Panc1 (cell line): ENCODE results near the gene CERT1. TPM values are rescaled to one million over a fixed set of nuclear protein-coding genes. Genes with fewer than 3 reads are reported as not detected.

Source experiments
- ATAC-seq: fragments of 200-7000 bp; cut with Tn5 transposase; 2 replicates; pipeline ENCODE4 v1.9.1; 2020; ENCODE audit warnings: mild to moderate bottlenecking, moderate library complexity
- BruUV-seq: library from RNA; stranded (reverse); fragments of 400-500 nt; replicated peaks from 2 replicates; lab custom pipeline; 2021; lab: Mats Ljungman, UMichigan
- CTCF ChIA-PET: fragments of 300-600 bp; sonication (Branson Sonifier 250); formaldehyde crosslinking; loops from one replicate; lab custom pipeline; 2022; ENCODE audit warnings: antibody characterized with exemption; lab: Charles Lee
- POLR2A ChIA-PET: fragments of 300-600 bp; sonication (Branson Sonifier 250); formaldehyde crosslinking; loops from one replicate; lab custom pipeline; 2022; ENCODE audit warnings: antibody characterized with exemption; lab: Charles Lee
- DNase-seq: peaks from one replicate; pipeline ENCODE4 v3.0.0-alpha.2; 2010; ENCODE audit warnings: low read depth, low spot score
- H3K27ac ChIP-seq: 2 replicates; pipeline ENCODE4 v1.5.1; 2011; ENCODE audit warnings: mild to moderate bottlenecking, low read length, inconsistent platforms
- H3K27me3 ChIP-seq: fragments of 200-500 bp; sonication (Bioruptor generic); 2 replicates; pipeline ENCODE4 v1.6.0; 2014; ENCODE audit warnings: low read length, inconsistent platforms; ENCODE audit not compliant: control insufficient read depth, insufficient read depth
- H3K36me3 ChIP-seq: fragments of 200-500 bp; sonication (Bioruptor generic); 2 replicates; pipeline ENCODE4 v1.5.1; 2014; ENCODE audit warnings: inconsistent platforms, mild to moderate bottlenecking, low read length, moderate library complexity; ENCODE audit not compliant: control insufficient read depth, insufficient read depth
- H3K4me1 ChIP-seq: 2 replicates; pipeline ENCODE4 v1.5.1; 2011; ENCODE audit warnings: inconsistent platforms, mild to moderate bottlenecking, low read length, moderate library complexity; ENCODE audit not compliant: control insufficient read depth, insufficient read depth
- H3K4me3 ChIP-seq, 2 experiments: 2 replicates each; pipeline ENCODE4 v1.5.1; 2011 to 2012; ENCODE audit warnings: low read depth in 2 of 2, low read length in 2 of 2, mild to moderate bottlenecking in 2 of 2, inconsistent platforms in 1 of 2, moderate library complexity in 1 of 2
- H3K9me3 ChIP-seq: fragments of 200-500 bp; sonication (Bioruptor generic); 2 replicates; pipeline ENCODE4 v1.5.1; 2014; ENCODE audit warnings: low read depth, mild to moderate bottlenecking, inconsistent platforms, low read length, moderate library complexity; ENCODE audit not compliant: control insufficient read depth, insufficient read depth
- POLR2AphosphoS5 ChIP-seq: IDR thresholded peaks from 2 replicates; pipeline ENCODE4 v1.6.1; 2012; ENCODE audit warnings: mild to moderate bottlenecking, low read depth, low read length, moderate library complexity
- SIN3A ChIP-seq: IDR thresholded peaks from 2 replicates; pipeline ENCODE4 v1.6.1; 2012; ENCODE audit warnings: low read depth, mild to moderate bottlenecking, low read length, moderate library complexity, borderline replicate concordance; ENCODE audit not compliant: insufficient read depth
- TCF7L2 ChIP-seq: IDR thresholded peaks from 2 replicates; pipeline ENCODE4 v1.6.1; 2011; ENCODE audit warnings: mild to moderate bottlenecking, low read depth, low read length, inconsistent platforms
- in situ Hi-C: cut with HindIII; loops from 2 replicates; pipeline ENCODE4 v1.10.0; 2016; ENCODE audit warnings: low sequenced_read_pairs, low pct_unique_long_range_greater_than_20kb
- intact Hi-C: fragments of 100-400 bp; cut with micrococcal nuclease; formaldehyde crosslinking; loops from one replicate; pipeline ENCODE4 v1.10.0; 2022; ENCODE audit not compliant: unreplicated experiment
- total RNA-seq: library from RNA; stranded (reverse); gene quantifications from one replicate; pipeline ENCODE4 v1.2.1, GENCODE V29; 2021; ENCODE audit not compliant: unreplicated experiment
- TF ChIP-seq, protein P1 (sequence below): fragments of 450-650 bp; IDR thresholded peaks from 2 replicates; pipeline ENCODE4 v1.5.1; 2017; ENCODE audit warnings: mild to moderate bottlenecking
- TF ChIP-seq, protein P2 (sequence below), 2 experiments: IDR thresholded peaks; 2 replicates each; pipeline ENCODE4 v1.6.1; 2011 to 2012; ENCODE audit warnings: low read depth in 2 of 2, control low read depth in 1 of 2, low read length in 1 of 2, mild to moderate bottlenecking in 1 of 2, moderate library complexity in 1 of 2; ENCODE audit not compliant: insufficient read depth in 1 of 2

CERT1 gene
- total RNA-seq, 1 experiment from 2014 or later: 26.7 TPM

DNA sequence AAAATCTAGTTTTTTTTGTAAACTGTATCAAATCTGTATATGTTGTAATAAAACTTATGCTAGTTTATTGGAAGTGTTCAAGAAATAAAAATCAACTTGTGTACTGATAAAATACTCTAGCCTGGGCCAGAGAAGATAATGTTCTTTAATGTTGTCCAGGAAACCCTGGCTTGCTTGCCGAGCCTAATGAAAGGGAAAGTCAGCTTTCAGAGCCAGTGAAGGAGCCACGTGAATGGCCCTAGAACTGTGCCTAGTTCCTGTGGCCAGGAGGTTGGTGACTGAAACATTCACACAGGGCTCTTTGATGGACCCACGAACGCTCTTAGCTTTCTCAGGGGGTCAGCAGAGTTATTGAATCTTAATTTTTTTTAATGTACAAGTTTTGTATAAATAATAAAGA lies 150.1 kb downstream of the CERT1 start:
- no peaks in the 10 kb centered on the region for H3K9me3 ChIP-seq
- CTCF ChIA-PET: no interaction called here
- no peak for ATAC-seq
- no peaks in the 10 kb centered on the region for H3K4me1 ChIP-seq
- TF ChIP-seq, protein P1, sequence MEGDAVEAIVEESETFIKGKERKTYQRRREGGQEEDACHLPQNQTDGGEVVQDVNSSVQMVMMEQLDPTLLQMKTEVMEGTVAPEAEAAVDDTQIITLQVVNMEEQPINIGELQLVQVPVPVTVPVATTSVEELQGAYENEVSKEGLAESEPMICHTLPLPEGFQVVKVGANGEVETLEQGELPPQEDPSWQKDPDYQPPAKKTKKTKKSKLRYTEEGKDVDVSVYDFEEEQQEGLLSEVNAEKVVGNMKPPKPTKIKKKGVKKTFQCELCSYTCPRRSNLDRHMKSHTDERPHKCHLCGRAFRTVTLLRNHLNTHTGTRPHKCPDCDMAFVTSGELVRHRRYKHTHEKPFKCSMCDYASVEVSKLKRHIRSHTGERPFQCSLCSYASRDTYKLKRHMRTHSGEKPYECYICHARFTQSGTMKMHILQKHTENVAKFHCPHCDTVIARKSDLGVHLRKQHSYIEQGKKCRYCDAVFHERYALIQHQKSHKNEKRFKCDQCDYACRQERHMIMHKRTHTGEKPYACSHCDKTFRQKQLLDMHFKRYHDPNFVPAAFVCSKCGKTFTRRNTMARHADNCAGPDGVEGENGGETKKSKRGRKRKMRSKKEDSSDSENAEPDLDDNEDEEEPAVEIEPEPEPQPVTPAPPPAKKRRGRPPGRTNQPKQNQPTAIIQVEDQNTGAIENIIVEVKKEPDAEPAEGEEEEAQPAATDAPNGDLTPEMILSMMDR: no peak
- TF ChIP-seq POLR2AphosphoS5: no peak
- TF ChIP-seq TCF7L2: no peak
- TF ChIP-seq, protein P2, sequence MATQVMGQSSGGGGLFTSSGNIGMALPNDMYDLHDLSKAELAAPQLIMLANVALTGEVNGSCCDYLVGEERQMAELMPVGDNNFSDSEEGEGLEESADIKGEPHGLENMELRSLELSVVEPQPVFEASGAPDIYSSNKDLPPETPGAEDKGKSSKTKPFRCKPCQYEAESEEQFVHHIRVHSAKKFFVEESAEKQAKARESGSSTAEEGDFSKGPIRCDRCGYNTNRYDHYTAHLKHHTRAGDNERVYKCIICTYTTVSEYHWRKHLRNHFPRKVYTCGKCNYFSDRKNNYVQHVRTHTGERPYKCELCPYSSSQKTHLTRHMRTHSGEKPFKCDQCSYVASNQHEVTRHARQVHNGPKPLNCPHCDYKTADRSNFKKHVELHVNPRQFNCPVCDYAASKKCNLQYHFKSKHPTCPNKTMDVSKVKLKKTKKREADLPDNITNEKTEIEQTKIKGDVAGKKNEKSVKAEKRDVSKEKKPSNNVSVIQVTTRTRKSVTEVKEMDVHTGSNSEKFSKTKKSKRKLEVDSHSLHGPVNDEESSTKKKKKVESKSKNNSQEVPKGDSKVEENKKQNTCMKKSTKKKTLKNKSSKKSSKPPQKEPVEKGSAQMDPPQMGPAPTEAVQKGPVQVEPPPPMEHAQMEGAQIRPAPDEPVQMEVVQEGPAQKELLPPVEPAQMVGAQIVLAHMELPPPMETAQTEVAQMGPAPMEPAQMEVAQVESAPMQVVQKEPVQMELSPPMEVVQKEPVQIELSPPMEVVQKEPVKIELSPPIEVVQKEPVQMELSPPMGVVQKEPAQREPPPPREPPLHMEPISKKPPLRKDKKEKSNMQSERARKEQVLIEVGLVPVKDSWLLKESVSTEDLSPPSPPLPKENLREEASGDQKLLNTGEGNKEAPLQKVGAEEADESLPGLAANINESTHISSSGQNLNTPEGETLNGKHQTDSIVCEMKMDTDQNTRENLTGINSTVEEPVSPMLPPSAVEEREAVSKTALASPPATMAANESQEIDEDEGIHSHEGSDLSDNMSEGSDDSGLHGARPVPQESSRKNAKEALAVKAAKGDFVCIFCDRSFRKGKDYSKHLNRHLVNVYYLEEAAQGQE (IDR thresholded peaks at IDR 0.05; ENCODE audit: insufficient read depth in 1 of 2, low read depth in 2 of 2, low read length in 1 of 2): no peak
- no peak for TF ChIP-seq SIN3A
- POLR2A ChIA-PET: no interaction called here
- BruUV-seq: no TSS peak
- intact Hi-C loops: no loop called here
- H3K27ac ChIP-seq: no peak overlapping the region
- peaks cover 52% of the 10 kb centered on the region for H3K36me3 ChIP-seq
- in situ Hi-C loops: no loop called here
- no peaks in the 10 kb centered on the region for H3K27me3 ChIP-seq
- no peak for DNase-seq
- no peak overlapping the region for H3K4me3 ChIP-seq

DNA sequence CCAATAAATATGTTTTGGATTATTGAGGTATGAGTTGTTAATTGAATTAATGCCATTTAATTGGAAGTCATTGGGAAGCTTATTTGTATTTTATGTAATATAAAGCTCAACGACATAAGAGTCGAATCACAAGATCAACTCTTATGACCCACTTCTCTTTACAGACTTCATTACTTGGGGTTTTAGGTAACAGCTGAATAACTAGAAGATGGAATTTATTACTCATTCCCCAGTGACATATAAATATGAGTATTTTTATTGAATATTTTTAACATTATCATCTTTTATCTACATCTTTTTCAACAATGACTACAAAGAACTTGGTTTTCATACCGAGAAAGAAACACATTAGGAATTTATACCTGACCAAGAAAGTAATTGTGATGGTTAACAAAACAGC lies 153.3 kb downstream of the CERT1 start:
- no peaks in the 10 kb centered on the region for H3K27me3 ChIP-seq
- ATAC-seq (no peak), DNase-seq (no peak)
- in situ Hi-C loops: no loop called here
- H3K4me1 ChIP-seq: no peaks in the 10 kb centered on the region
- no TSS peak for BruUV-seq
- H3K9me3 ChIP-seq: no peaks in the 10 kb centered on the region
- ChIA-PET POLR2A (no interaction called here), CTCF (no interaction called here)
- no peak overlapping the region for H3K27ac ChIP-seq
- peaks cover 77% of the 10 kb centered on the region for H3K36me3 ChIP-seq
- TF ChIP-seq, protein P1: no peak
- TF ChIP-seq POLR2AphosphoS5 (no peak), SIN3A (no peak), TCF7L2 (no peak)
- TF ChIP-seq, protein P2 (IDR thresholded peaks at IDR 0.05; ENCODE audit: insufficient read depth in 1 of 2, low read depth in 2 of 2, low read length in 1 of 2): no peak
- no peak overlapping the region for H3K4me3 ChIP-seq
- intact Hi-C loops: no loop called here
